ENCODE measurements around the gene TOR2A. TPM values are rescaled to one million over a fixed set of nuclear protein-coding genes. Genes with fewer than 3 reads are reported as not detected.

Gene TOR2A
- total and polyA plus RNA-seq, 2 donors (not counting 3 experiments of a cell fraction or from before 2014, with no cell fraction given) = 19.3 to 23.9 TPM

DNA sequence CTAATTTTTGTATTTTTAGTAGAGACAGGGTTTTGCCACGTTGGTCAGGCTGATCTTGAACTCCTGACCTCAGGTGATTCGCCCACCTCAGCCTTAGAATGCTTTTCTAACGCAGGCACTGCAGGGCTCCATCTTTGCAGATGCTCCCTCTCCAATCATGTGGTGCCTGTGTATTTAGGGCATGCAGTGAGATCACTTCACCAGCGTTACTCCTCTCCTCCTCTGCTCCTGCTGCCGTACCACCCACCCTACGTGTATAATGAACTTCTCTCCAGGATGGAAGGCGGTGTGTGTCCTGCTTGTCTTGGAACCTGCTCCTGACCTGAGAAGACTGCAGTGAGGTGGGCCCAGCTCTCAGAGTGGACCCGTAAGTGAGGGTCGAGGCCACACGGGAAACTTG is 42.0 kb downstream of the TOR2A start:
- CTCF ChIA-PET = interaction anchor here (1.5 kb wide), 1 partner anchor 41 kb away, joined by 3 read pairs; no protein-coding TSS in a partner anchor
- no peak for DNase-seq (ENCODE audit: low read depth, low spot score)
- H3K36me3 ChIP-seq (ENCODE audit: control insufficient read depth in 2 of 2, extremely low read depth in 1 of 2, insufficient read depth in 2 of 2, low read length in 2 of 2) = peaks cover 0 to 11% of the 10 kb centered on the region in 2 experiments
- no peaks in the 10 kb centered on the region for H4K20me1 ChIP-seq (replicated peaks; ENCODE audit: control insufficient read depth, extremely low read depth, insufficient read depth, low read length)
- H3K4me2 ChIP-seq (ENCODE audit: insufficient read depth, low read length) = no peak overlapping the region
- H3K27me3 ChIP-seq (ENCODE audit: control insufficient read depth in 2 of 2, insufficient read depth in 2 of 2, low read length in 2 of 2) = no peaks in the 10 kb centered on the region
- FAIRE-seq = no peak
- no peak overlapping the region for H3K4me3 ChIP-seq (replicated peaks in 1 of 3; ENCODE audit: insufficient read depth in 1 of 3, low read depth in 1 of 3, low read length in 3 of 3)
- H3K9ac ChIP-seq (replicated peaks; ENCODE audit: extremely low read depth, insufficient read depth, low read length) = no peak overlapping the region
- no peaks in the 10 kb centered on the region for H3K9me1 ChIP-seq (replicated peaks; ENCODE audit: control insufficient read depth, extremely low read depth, insufficient read depth, low read length)
- H3K9me3 ChIP-seq (replicated peaks; ENCODE audit: control insufficient read depth, insufficient read depth, low read length) = no peaks in the 10 kb centered on the region
- no peaks in the 10 kb centered on the region for H3K4me1 ChIP-seq (ENCODE audit: control insufficient read depth, extremely low read depth, insufficient read depth, low read length)
- TF ChIP-seq, protein P1, sequence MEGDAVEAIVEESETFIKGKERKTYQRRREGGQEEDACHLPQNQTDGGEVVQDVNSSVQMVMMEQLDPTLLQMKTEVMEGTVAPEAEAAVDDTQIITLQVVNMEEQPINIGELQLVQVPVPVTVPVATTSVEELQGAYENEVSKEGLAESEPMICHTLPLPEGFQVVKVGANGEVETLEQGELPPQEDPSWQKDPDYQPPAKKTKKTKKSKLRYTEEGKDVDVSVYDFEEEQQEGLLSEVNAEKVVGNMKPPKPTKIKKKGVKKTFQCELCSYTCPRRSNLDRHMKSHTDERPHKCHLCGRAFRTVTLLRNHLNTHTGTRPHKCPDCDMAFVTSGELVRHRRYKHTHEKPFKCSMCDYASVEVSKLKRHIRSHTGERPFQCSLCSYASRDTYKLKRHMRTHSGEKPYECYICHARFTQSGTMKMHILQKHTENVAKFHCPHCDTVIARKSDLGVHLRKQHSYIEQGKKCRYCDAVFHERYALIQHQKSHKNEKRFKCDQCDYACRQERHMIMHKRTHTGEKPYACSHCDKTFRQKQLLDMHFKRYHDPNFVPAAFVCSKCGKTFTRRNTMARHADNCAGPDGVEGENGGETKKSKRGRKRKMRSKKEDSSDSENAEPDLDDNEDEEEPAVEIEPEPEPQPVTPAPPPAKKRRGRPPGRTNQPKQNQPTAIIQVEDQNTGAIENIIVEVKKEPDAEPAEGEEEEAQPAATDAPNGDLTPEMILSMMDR (IDR thresholded peaks at IDR 0.05; ENCODE audit: extremely low read depth in 1 of 2, insufficient read depth in 1 of 2, low read depth in 1 of 2, low read length in 2 of 2) = no peak
- TF ChIP-seq EZH2 (IDR thresholded peaks at IDR 0.05; ENCODE audit: borderline replicate concordance, low read depth, low read length, severe bottlenecking) (no peak), JUN (IDR thresholded peaks at IDR 0.05; ENCODE audit: borderline replicate concordance, insufficient read depth, insufficient read length, low read depth) (no peak), POLR2AphosphoS5 (IDR thresholded peaks at IDR 0.05; ENCODE audit: insufficient read depth, low read depth, low read length) (no peak), POLR2A (IDR thresholded peaks at IDR 0.05; ENCODE audit: low read depth, low read length) (no peak), MYC (IDR thresholded peaks at IDR 0.05; ENCODE audit: low read depth, low read length) (no peak), FOS (IDR thresholded peaks at IDR 0.05; ENCODE audit: borderline replicate concordance, insufficient read depth, low read length) (no peak), GATA2 (IDR thresholded peaks at IDR 0.05; ENCODE audit: insufficient read depth, insufficient read length, low read depth, low read length) (no peak)
- TF ChIP-seq, protein P2, sequence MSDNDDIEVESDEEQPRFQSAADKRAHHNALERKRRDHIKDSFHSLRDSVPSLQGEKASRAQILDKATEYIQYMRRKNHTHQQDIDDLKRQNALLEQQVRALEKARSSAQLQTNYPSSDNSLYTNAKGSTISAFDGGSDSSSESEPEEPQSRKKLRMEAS (IDR thresholded peaks at IDR 0.05; ENCODE audit: insufficient read depth, insufficient read length) = no peak
- H2AFZ ChIP-seq (ENCODE audit: low read depth, low read length) = no peak overlapping the region
- POLR2A ChIA-PET = no interaction called here
- dilution Hi-C loops (cut with MboI; ENCODE audit: extremely low pct_ligation_motif_present, low sequenced_read_pairs) (no loop called here), intact Hi-C loops (cut with micrococcal nuclease) (no loop called here)
- H3K79me2 ChIP-seq (ENCODE audit: control insufficient read depth, insufficient read depth, low read length) = no peaks in the 10 kb centered on the region
- no TSS peak for BruUV-seq (replicated peaks)
- no peak overlapping the region for H3K27ac ChIP-seq (ENCODE audit: insufficient read depth, low read depth, low read length)

Data from endothelial cell of umbilical vein (primary cell).